Fibroblast of lung (primary cell): ENCODE results near the gene ULK3. TPM values are rescaled to one million over a fixed set of nuclear protein-coding genes. Genes with fewer than 3 reads are reported as not detected.
A peak's percentile ranks its signal among the peaks of the same experiment; 100 is the strongest.

Experiments used
- DNase-seq, 2 donors: peaks; one replicate each; pipeline versions ENCODE4 v3.0.0 to v3.0.0-alpha.2; 2010; ENCODE audit warnings: low read depth in 2 of 2
- H2AFZ ChIP-seq: 2 replicates; pipeline ENCODE4 v1.5.1; 2012; ENCODE audit warnings: low read length, control low read depth, inconsistent platforms
- H3K27ac ChIP-seq: 2 replicates; pipeline ENCODE4 v1.5.1; 2011; ENCODE audit warnings: low read length, control low read depth; ENCODE audit not compliant: insufficient read depth
- H3K27me3 ChIP-seq: 2 replicates; pipeline ENCODE4 v1.5.1; 2011; ENCODE audit warnings: mild to moderate bottlenecking, low read length; ENCODE audit not compliant: control insufficient read depth, insufficient read depth
- H3K36me3 ChIP-seq: 2 replicates; pipeline ENCODE4 v1.5.1; 2011; ENCODE audit warnings: low read length; ENCODE audit not compliant: control insufficient read depth, insufficient read depth
- H3K4me1 ChIP-seq: 2 replicates; pipeline ENCODE4 v1.5.1; 2011; ENCODE audit warnings: low read length; ENCODE audit not compliant: control insufficient read depth, insufficient read depth; ENCODE audit errors: extremely low read depth
- H3K4me2 ChIP-seq: 2 replicates; pipeline ENCODE4 v1.5.1; 2011; ENCODE audit warnings: low read length, control low read depth; ENCODE audit not compliant: insufficient read depth; ENCODE audit errors: extremely low read depth
- H3K4me3 ChIP-seq, 4 experiments: fragments of 200-600 bp in 1 of 4; sonication (generic) in 1 of 4; replicated peaks in 1 of 4; 2 replicates each; pipeline ENCODE4 v1.5.1; 2011 to 2016; ENCODE audit warnings: low read length in 4 of 4, low read depth in 3 of 4, mild to moderate bottlenecking in 3 of 4, control low read depth in 2 of 4, inconsistent platforms in 1 of 4, mixed read lengths in 1 of 4; ENCODE audit not compliant: insufficient read depth in 1 of 4; ENCODE audit errors: control extremely low read depth in 1 of 4
- H3K79me2 ChIP-seq: 2 replicates; pipeline ENCODE4 v1.5.1; 2012; ENCODE audit warnings: mild to moderate bottlenecking, low read length, inconsistent platforms; ENCODE audit not compliant: control insufficient read depth, insufficient read depth
- H3K9ac ChIP-seq: 2 replicates; pipeline ENCODE4 v1.5.1; 2011; ENCODE audit warnings: mild to moderate bottlenecking, low read length, control low read depth; ENCODE audit not compliant: insufficient read depth
- H3K9me3 ChIP-seq: 2 replicates; pipeline ENCODE4 v1.5.1; 2012; ENCODE audit warnings: low read depth, low read length; ENCODE audit not compliant: control insufficient read depth, insufficient read depth
- H4K20me1 ChIP-seq: 2 replicates; pipeline ENCODE4 v1.5.1; 2011; ENCODE audit warnings: low read length; ENCODE audit not compliant: control insufficient read depth, insufficient read depth; ENCODE audit errors: extremely low read depth
- EZH2 ChIP-seq: IDR thresholded peaks from 2 replicates; pipeline ENCODE4 v1.5.1; 2012; ENCODE audit warnings: low read length, control low read depth, mild to moderate bottlenecking; ENCODE audit errors: missing control alignments
- polyA plus RNA-seq, 2 donors: library from polyadenylated mRNA; depleted of rRNA in 1 of 2; stranded (reverse) in 1 of 2; unstranded in 1 of 2; fragments of >200 nt; gene quantifications; 2 replicates each; pipeline ENCODE4 v1.2.1, GENCODE V29; 2011 to 2012; ENCODE audit warnings: missing spikeins in 1 of 2
- total RNA-seq: library from RNA; depleted of rRNA; stranded (reverse); fragments of >200 nt; gene quantifications from 2 replicates; pipeline ENCODE4 v1.2.1, GENCODE V29; 2014
- TF ChIP-seq, protein P1 (sequence below), 2 donors: IDR thresholded peaks in 1 of 2; conservative IDR thresholded peaks in 1 of 2; 1 replicate in 1 of 2; 2 replicates in 1 of 2; pipeline ENCODE4 v1.5.1; 2011 to 2012; ENCODE audit warnings: low read length in 2 of 2, control low read depth in 1 of 2, inconsistent platforms in 1 of 2, low read depth in 1 of 2, mild to moderate bottlenecking in 1 of 2

Gene ULK3
- total and polyA plus RNA-seq, 2 donors (not counting 1 experiment from before 2014, with no cell fraction given): 8.8 to 11.4 TPM

DNA sequence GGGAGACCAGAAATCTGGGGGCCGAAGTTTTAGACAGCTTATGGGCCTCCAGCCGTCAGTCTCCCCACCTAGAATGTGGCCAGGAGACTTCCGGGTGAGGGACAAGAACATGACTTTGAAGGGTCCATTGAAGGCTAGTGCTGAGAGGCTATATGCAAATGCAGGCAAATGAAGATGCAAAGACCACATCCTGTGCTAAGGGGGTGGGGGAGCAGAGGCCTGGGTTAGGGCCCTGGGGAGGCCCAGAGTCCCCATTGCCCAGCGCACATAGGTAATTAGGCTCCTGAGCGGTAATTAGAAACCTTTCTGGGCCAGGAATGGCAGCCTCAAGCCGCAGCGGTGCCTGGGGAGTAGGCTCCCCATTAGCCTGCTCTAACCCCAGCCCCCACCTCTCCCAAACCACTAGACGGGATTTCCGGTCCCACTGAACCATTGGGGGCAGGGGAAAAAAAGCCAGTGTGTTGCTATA lies 54.2 kb downstream of the ULK3 start:
- Histone ChIP-seq H3K4me2 (no peak overlapping the region), H3K4me1 (peaks cover 69% of the 10 kb centered on the region), H3K9ac (no peak overlapping the region)

DNA sequence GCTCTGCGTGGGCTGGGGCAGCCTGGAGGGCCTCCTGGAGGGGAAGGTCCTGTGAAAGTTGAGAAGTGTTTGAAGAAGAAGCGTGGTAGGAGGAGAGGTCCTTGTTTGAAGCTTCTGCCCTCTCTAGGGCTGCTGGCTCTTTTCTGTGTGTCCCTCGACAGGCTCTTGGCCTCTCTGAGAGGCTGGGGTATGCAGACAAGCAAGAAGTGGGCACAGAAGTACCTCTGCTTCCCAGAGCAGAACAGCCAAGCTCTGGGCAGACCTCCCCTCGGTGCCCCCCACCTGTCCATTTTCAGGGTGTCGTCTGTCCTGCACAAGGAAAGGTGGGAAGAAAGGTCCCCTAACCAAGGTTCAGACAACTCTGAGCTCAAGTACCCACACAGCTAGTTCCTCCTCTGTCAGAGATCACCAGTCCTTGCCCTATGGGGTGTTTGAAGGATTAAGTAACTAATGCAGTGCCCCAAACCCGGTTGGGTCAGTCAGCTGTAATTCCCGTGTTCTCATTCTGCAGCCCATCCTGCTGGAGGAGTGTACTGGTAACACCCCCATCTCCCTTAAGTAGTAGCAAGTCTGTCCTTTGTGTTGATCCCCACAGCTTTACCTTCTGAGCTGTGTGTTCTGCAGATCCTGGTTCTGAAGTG lies 54.8 kb downstream of the ULK3 start:
- Histone ChIP-seq H3K9ac (no peak overlapping the region), H3K79me2 (peaks cover 83% of the 10 kb centered on the region), H3K4me3 (no peak overlapping the region), H3K36me3 (no peaks in the 10 kb centered on the region), H4K20me1 (no peaks in the 10 kb centered on the region), H2AFZ (no peak overlapping the region), H3K4me1 (peaks cover 69% of the 10 kb centered on the region), H3K4me2 (no peak overlapping the region), H3K27me3 (no peaks in the 10 kb centered on the region), H3K9me3 (no peaks in the 10 kb centered on the region), H3K27ac (peak overlapping the region; percentile 45)
- TF ChIP-seq, protein P1, sequence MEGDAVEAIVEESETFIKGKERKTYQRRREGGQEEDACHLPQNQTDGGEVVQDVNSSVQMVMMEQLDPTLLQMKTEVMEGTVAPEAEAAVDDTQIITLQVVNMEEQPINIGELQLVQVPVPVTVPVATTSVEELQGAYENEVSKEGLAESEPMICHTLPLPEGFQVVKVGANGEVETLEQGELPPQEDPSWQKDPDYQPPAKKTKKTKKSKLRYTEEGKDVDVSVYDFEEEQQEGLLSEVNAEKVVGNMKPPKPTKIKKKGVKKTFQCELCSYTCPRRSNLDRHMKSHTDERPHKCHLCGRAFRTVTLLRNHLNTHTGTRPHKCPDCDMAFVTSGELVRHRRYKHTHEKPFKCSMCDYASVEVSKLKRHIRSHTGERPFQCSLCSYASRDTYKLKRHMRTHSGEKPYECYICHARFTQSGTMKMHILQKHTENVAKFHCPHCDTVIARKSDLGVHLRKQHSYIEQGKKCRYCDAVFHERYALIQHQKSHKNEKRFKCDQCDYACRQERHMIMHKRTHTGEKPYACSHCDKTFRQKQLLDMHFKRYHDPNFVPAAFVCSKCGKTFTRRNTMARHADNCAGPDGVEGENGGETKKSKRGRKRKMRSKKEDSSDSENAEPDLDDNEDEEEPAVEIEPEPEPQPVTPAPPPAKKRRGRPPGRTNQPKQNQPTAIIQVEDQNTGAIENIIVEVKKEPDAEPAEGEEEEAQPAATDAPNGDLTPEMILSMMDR (conservative IDR thresholded peaks at IDR 0.05 in 1 of 2, IDR thresholded peaks at IDR 0.05 in 1 of 2; ENCODE audit: low read depth in 1 of 2, low read length in 2 of 2): no peak
- TF ChIP-seq EZH2: no peak
- no peak for DNase-seq

More for the DNA sequence above, 54.2 kb downstream of the ULK3 start:
- H3K4me3 ChIP-seq: no peak overlapping the region
- no peaks in the 10 kb centered on the region for H3K27me3 ChIP-seq
- H3K9me3 ChIP-seq: no peaks in the 10 kb centered on the region
- TF ChIP-seq EZH2: no peak
- TF ChIP-seq, protein P1 (conservative IDR thresholded peaks at IDR 0.05 in 1 of 2, IDR thresholded peaks at IDR 0.05 in 1 of 2; ENCODE audit: low read depth in 1 of 2, low read length in 2 of 2): no peak
- no peaks in the 10 kb centered on the region for H4K20me1 ChIP-seq
- H3K27ac ChIP-seq: peak overlapping the region; percentile 45
- H2AFZ ChIP-seq: no peak overlapping the region
- no peaks in the 10 kb centered on the region for H3K36me3 ChIP-seq
- DNase-seq: no peak
- H3K79me2 ChIP-seq: peaks cover 83% of the 10 kb centered on the region

DNA sequence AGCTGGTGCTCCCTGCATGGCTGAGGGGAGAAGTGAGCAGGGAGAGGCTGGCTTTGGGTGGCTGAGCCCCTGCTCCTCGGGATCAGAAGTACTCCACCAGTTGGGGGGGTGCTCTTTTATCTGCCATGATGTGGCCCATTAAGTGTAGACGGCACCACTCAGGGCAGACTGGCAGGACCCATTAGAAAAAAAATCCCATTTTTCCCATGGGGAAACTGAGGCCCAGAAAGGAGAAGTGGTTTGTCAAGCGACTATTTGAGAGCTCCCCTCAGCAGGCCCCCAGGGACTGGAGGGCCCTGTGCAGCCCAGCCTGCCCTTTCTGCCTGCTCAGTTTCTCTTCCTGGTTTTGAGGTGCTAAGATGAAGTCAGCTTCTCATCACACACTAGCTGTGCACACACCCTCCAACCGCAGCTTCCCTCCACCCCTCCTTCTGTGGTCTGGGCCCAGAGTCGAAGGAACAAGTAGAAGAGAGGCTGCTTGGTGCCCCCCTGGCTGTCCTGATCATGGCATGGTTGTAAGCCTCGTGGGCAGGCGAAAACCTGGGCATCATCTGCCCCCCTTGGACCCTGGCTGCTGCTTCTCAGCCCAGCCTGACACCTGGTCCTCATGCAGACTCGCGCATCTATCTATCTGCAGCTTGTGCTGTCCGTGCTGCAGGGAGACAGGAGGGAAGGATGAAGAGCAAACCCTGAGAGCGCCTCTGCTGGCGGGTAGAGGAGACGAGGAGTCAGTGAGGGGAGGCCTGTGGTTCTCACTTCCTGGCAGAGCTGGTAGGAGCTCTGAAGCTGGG lies 55.5 kb downstream of the ULK3 start:
- Histone ChIP-seq H3K4me3 (no peak overlapping the region), H3K79me2 (peaks cover 83% of the 10 kb centered on the region), H3K4me1 (peaks cover 69% of the 10 kb centered on the region), H3K27me3 (no peaks in the 10 kb centered on the region), H2AFZ (no peak overlapping the region), H3K27ac (peak overlapping the region; percentile 31), H3K9ac (no peak overlapping the region), H3K9me3 (no peaks in the 10 kb centered on the region), H3K4me2 (no peak overlapping the region), H4K20me1 (no peaks in the 10 kb centered on the region), H3K36me3 (no peaks in the 10 kb centered on the region)
- DNase-seq: peak; percentile 65 to 74
- TF ChIP-seq, protein P1 (conservative IDR thresholded peaks at IDR 0.05 in 1 of 2, IDR thresholded peaks at IDR 0.05 in 1 of 2; ENCODE audit: low read depth in 1 of 2, low read length in 2 of 2): peak; percentile 56 to 73
- no peak for TF ChIP-seq EZH2
